PC-9 (cell line): Measurements from ENCODE around the gene GPATCH2. TPM values are rescaled to one million over a fixed set of nuclear protein-coding genes. Genes with fewer than 3 reads are reported as not detected.

Source experiments
- BruUV-seq: library from RNA; stranded (reverse); fragments of 400-500 nt; replicated peaks from 2 replicates; lab custom pipeline; 2021; lab: Mats Ljungman, UMichigan
- CTCF ChIA-PET: fragments of 300-600 bp; sonication (Branson Sonifier 250); formaldehyde crosslinking; loops from one replicate; lab custom pipeline; 2022; ENCODE audit warnings: antibody characterized with exemption; lab: Charles Lee
- POLR2A ChIA-PET: fragments of 300-600 bp; sonication (Branson Sonifier 250); formaldehyde crosslinking; loops from one replicate; lab custom pipeline; 2022; ENCODE audit warnings: antibody characterized with exemption; ENCODE audit not compliant: unreplicated experiment; lab: Charles Lee
- DNase-seq, 2 experiments: peaks; one replicate each; pipeline versions ENCODE4 v3.0.0 to v3.0.0-alpha.2; 2015 to 2022; ENCODE audit warnings: mixed read lengths in 1 of 2
- H2AFZ ChIP-seq: fragments of 200-600 bp; sonication (generic); 2 replicates; pipeline ENCODE4 v1.8.1; 2017; ENCODE audit warnings: antibody characterized with exemption
- H3F3A ChIP-seq: fragments of 200-600 bp; sonication (generic); 2 replicates; pipeline ENCODE4 v1.8.1; 2017; ENCODE audit warnings: antibody characterized with exemption, mild to moderate bottlenecking, low read depth; ENCODE audit not compliant: insufficient read depth
- H3K27ac ChIP-seq: fragments of 200-600 bp; sonication (generic); 2 replicates; pipeline ENCODE4 v1.6.1; 2016; ENCODE audit warnings: mixed run types
- H3K27me3 ChIP-seq: fragments of 200-600 bp; sonication (generic); 2 replicates; pipeline ENCODE4 v1.6.1; 2016; ENCODE audit warnings: low read depth, mixed run types; ENCODE audit not compliant: insufficient read depth
- H3K36me3 ChIP-seq: fragments of 200-600 bp; sonication (generic); 2 replicates; pipeline ENCODE4 v1.6.1; 2016; ENCODE audit warnings: low read depth, mixed run types
- H3K4me1 ChIP-seq: fragments of 200-600 bp; sonication (generic); replicated peaks from 2 replicates; pipeline ENCODE4 v1.6.1; 2016; ENCODE audit warnings: mixed run types; ENCODE audit not compliant: insufficient read depth
- H3K4me2 ChIP-seq: fragments of 200-600 bp; sonication (generic); 2 replicates; pipeline ENCODE4 v1.6.1; 2017; ENCODE audit warnings: mixed run types
- H3K4me3 ChIP-seq: fragments of 200-600 bp; sonication (generic); 2 replicates; pipeline ENCODE4 v1.6.1; 2016; ENCODE audit warnings: mixed run types
- H3K79me2 ChIP-seq: fragments of 200-600 bp; sonication (generic); 2 replicates; pipeline ENCODE4 v1.6.1; 2017; ENCODE audit warnings: low read depth, mixed run types
- H3K9me2 ChIP-seq: fragments of 200-600 bp; sonication (generic); 2 replicates; pipeline ENCODE4 v1.8.1; 2017; ENCODE audit warnings: mild to moderate bottlenecking; ENCODE audit not compliant: insufficient read depth
- H3K9me3 ChIP-seq: fragments of 200-600 bp; sonication (generic); 2 replicates; pipeline ENCODE4 v1.8.1; 2016; ENCODE audit warnings: low read depth; ENCODE audit not compliant: insufficient read depth
- H4K20me1 ChIP-seq: fragments of 200-600 bp; sonication (generic); 2 replicates; pipeline ENCODE4 v1.8.1; 2017; ENCODE audit not compliant: insufficient read depth
- CTCF ChIP-seq: fragments of 200-600 bp; sonication (generic); conservative IDR thresholded peaks from 2 replicates; pipeline ENCODE4 v1.6.1; 2017; ENCODE audit warnings: mixed run types, antibody characterized with exemption, mild to moderate bottlenecking, moderate library complexity
- EZH2 ChIP-seq: fragments of 200-600 bp; sonication (generic); IDR thresholded peaks from 2 replicates; pipeline ENCODE4 v1.8.0; 2017; ENCODE audit warnings: antibody characterized with exemption, low read depth
- intact Hi-C: fragments of 100-400 bp; cut with micrococcal nuclease; formaldehyde crosslinking; loops from one replicate; pipeline ENCODE4 v1.10.0; 2022; ENCODE audit not compliant: unreplicated experiment
- total RNA-seq: library from RNA; stranded (reverse); gene quantifications from 2 replicates; pipeline ENCODE4 v1.2.3, GENCODE V29; 2021

GPATCH2 gene
- total RNA-seq, 1 experiment from 2014 or later, result 14.8 TPM

DNA sequence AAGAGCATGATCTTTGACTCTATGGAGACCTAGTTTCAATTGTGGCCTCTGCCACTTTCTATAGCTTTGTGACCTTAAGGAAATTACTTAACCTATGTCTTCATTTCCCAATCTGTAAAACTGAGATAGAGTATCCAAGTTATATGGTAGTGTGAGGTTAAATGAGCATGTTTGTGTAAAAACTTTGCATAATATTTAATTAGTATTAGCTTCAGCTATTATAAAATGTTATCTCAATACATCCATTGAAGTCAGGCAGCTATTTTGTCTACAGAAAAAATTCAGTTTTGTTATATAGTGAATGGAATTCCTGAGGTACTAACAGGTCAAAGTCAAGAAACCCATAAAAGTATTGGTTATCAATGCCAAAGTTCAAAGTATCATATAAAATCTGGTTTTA lies 53.6 kb downstream of the GPATCH2 start:
- H2AFZ ChIP-seq, result no peak overlapping the region
- no TSS peak for BruUV-seq
- H3K9me2 ChIP-seq, result no peaks in the 10 kb centered on the region
- intact Hi-C loops, result no loop called here
- no peaks in the 10 kb centered on the region for H4K20me1 ChIP-seq
- H3K36me3 ChIP-seq, result no peaks in the 10 kb centered on the region
- H3K27ac ChIP-seq, result no peak overlapping the region
- CTCF ChIA-PET, result no interaction called here
- TF ChIP-seq EZH2, result no peak
- no peak for TF ChIP-seq CTCF
- H3K9me3 ChIP-seq, result no peaks in the 10 kb centered on the region
- no peaks in the 10 kb centered on the region for H3F3A ChIP-seq
- no peaks in the 10 kb centered on the region for H3K79me2 ChIP-seq
- DNase-seq, result no peak
- no peak overlapping the region for H3K4me2 ChIP-seq
- no peaks in the 10 kb centered on the region for H3K4me1 ChIP-seq
- no peaks in the 10 kb centered on the region for H3K27me3 ChIP-seq
- POLR2A ChIA-PET, result no interaction called here
- H3K4me3 ChIP-seq, result no peak overlapping the region

- CTCF ChIA-PET, result no interaction called here
These were observed 56.5 kb downstream of the GPATCH2 start for GRCh38 chr1:217574265-217574949.

GRCh38 chr1:217569021-217569420 lies 61.9 kb downstream of the GPATCH2 start:
- no peak overlapping the region for H2AFZ ChIP-seq
- no peaks in the 10 kb centered on the region for H3K79me2 ChIP-seq
- H4K20me1 ChIP-seq, result no peaks in the 10 kb centered on the region; the same call in 1 of the 2 replicates
- no peaks in the 10 kb centered on the region for H3K27me3 ChIP-seq
- no peak overlapping the region for H3K4me2 ChIP-seq
- CTCF ChIA-PET, result no interaction called here
- TF ChIP-seq CTCF, result no peak
- TF ChIP-seq EZH2, result no peak
- no peaks in the 10 kb centered on the region for H3K36me3 ChIP-seq
- BruUV-seq, result no TSS peak
- intact Hi-C loops, result no loop called here
- no peak for DNase-seq
- no peak overlapping the region for H3K4me3 ChIP-seq
- POLR2A ChIA-PET, result interaction anchor here (0.7 kb wide), 1 partner anchor 72 kb away, joined by 13 read pairs; no protein-coding TSS in a partner anchor
- H3K27ac ChIP-seq, result no peak overlapping the region
- no peaks in the 10 kb centered on the region for H3F3A ChIP-seq
- no peaks in the 10 kb centered on the region for H3K9me3 ChIP-seq
- H3K9me2 ChIP-seq, result no peaks in the 10 kb centered on the region
- no peaks in the 10 kb centered on the region for H3K4me1 ChIP-seq

More at GRCh38 chr1:217574265-217574949, 56.5 kb downstream of the GPATCH2 start:
- Histone ChIP-seq H2AFZ (no peak overlapping the region), H3K9me2 (no peaks in the 10 kb centered on the region), H3K4me2 (no peak overlapping the region), H4K20me1 (no peaks in the 10 kb centered on the region), H3F3A (no peaks in the 10 kb centered on the region), H3K4me3 (no peak overlapping the region), H3K4me1 (no peaks in the 10 kb centered on the region), H3K36me3 (no peaks in the 10 kb centered on the region), H3K27ac (no peak overlapping the region), H3K79me2 (no peaks in the 10 kb centered on the region), H3K27me3 (no peaks in the 10 kb centered on the region), H3K9me3 (no peaks in the 10 kb centered on the region)
- BruUV-seq, result no TSS peak
- TF ChIP-seq EZH2 (no peak), CTCF (no peak)
- intact Hi-C loops, result no loop called here
- no peak for DNase-seq
- POLR2A ChIA-PET, result no interaction called here
